HCT116 (cell line): ENCODE data around the gene TTC27. TPM values are rescaled to one million over a fixed set of nuclear protein-coding genes. Genes with fewer than 3 reads are reported as not detected.

ENCODE experiments used
- ATAC-seq: fragments of 200-7000 bp; cut with Tn5 transposase; 2 replicates; pipeline ENCODE4 v1.9.1; 2020; ENCODE audit warnings: mild to moderate bottlenecking, moderate library complexity
- BruUV-seq: library from RNA; stranded (reverse); fragments of 400-500 nt; replicated peaks from 2 replicates; lab custom pipeline; 2021; lab: Mats Ljungman, UMichigan
- CTCF ChIA-PET: fragments of 300-600 bp; sonication (Branson Sonifier 250); formaldehyde crosslinking; loops from one replicate; lab custom pipeline; 2021; ENCODE audit warnings: antibody characterized with exemption; lab: Charles Lee
- POLR2A ChIA-PET: fragments of 300-600, 350-600 bp; sonication (Branson Sonifier 250); formaldehyde crosslinking; loops from one replicate; lab custom pipeline; 2021; ENCODE audit warnings: antibody characterized with exemption; lab: Charles Lee
- RAD21 ChIA-PET, 2 experiments: fragments of 300-600 bp; sonication (Branson Sonifier 250); formaldehyde crosslinking; loops; one replicate each; lab custom pipeline; 2023; ENCODE audit warnings: low total read pairs in 2 of 2; ENCODE audit not compliant: uncharacterized antibody in 2 of 2, unreplicated experiment in 2 of 2, low non-redundant PET in 1 of 2; lab: Charles Lee
- DNase-seq: peaks from one replicate; pipeline ENCODE4 v3.0.0-alpha.2; 2010; ENCODE audit warnings: low read depth, low spot score
- H2AFZ ChIP-seq: fragments of 200-600 bp; shearing (Covaris generic), sonication (generic); 2 replicates; pipeline ENCODE4 v1.6.1; 2017; ENCODE audit warnings: low read depth, mixed run types, mixed read lengths, antibody characterized with exemption, low read length; ENCODE audit not compliant: poor library complexity, severe bottlenecking
- H3K27ac ChIP-seq: 2 replicates; pipeline ENCODE4 v1.5.1; 2012; ENCODE audit warnings: low read depth, low read length
- H3K27me3 ChIP-seq: fragments of 200-600 bp; sonication (generic); 2 replicates; pipeline ENCODE4 v1.6.1; 2016; ENCODE audit warnings: mixed run types, low read length, mixed read lengths; ENCODE audit not compliant: insufficient read depth
- H3K36me3 ChIP-seq, 2 experiments: fragments of 200-500 bp in 1 of 2; fragments of 200-600 bp in 1 of 2; sonication (Bioruptor generic) in 1 of 2; sonication (generic) in 1 of 2; 2 replicates each; pipeline versions ENCODE4 v1.5.1 to v1.6.1; 2014 to 2016; ENCODE audit warnings: low read length in 2 of 2, inconsistent platforms in 1 of 2, mixed read lengths in 1 of 2, mixed run types in 1 of 2; ENCODE audit not compliant: insufficient read depth in 2 of 2, control insufficient read depth in 1 of 2
- H3K4me1 ChIP-seq, 2 experiments: fragments of 200-600 bp in 1 of 2; sonication (generic) in 1 of 2; 2 replicates each; pipeline versions ENCODE4 v1.5.1 to v1.6.1; 2012 to 2017; ENCODE audit warnings: low read length in 2 of 2, inconsistent platforms in 1 of 2, mild to moderate bottlenecking in 1 of 2, mixed read lengths in 1 of 2, mixed run types in 1 of 2, moderate library complexity in 1 of 2; ENCODE audit not compliant: insufficient read depth in 2 of 2, control insufficient read depth in 1 of 2
- H3K4me2 ChIP-seq: fragments of 200-600 bp; sonication (generic); 2 replicates; pipeline ENCODE4 v1.6.1; 2017; ENCODE audit warnings: mixed run types, low read length, mixed read lengths
- H3K4me3 ChIP-seq, 2 experiments: fragments of 200-600 bp in 1 of 2; sonication (generic) in 1 of 2; replicated peaks in 1 of 2; 2 replicates each; pipeline ENCODE4 v1.5.1; 2011 to 2016; ENCODE audit warnings: low read length in 2 of 2, control low read depth in 1 of 2, low read depth in 1 of 2, mild to moderate bottlenecking in 1 of 2, mixed read lengths in 1 of 2, mixed run types in 1 of 2
- H3K79me2 ChIP-seq: fragments of 200-600 bp; sonication (generic); 2 replicates; pipeline ENCODE4 v1.6.1; 2017; ENCODE audit warnings: mild to moderate bottlenecking, mixed run types, low read length, moderate library complexity, mixed read lengths; ENCODE audit not compliant: insufficient read depth
- H3K9ac ChIP-seq: fragments of 200-600 bp; sonication (generic); 2 replicates; pipeline ENCODE4 v1.6.1; 2016; ENCODE audit warnings: low read length, mixed read lengths
- H3K9me2 ChIP-seq: fragments of 200-600 bp; sonication (generic), shearing (Covaris generic); 2 replicates; pipeline ENCODE4 v1.6.1; 2017; ENCODE audit warnings: mixed run types, mild to moderate bottlenecking, moderate library complexity; ENCODE audit not compliant: insufficient read depth
- H3K9me3 ChIP-seq, 2 experiments: fragments of 200-500 bp in 1 of 2; fragments of 200-600 bp in 1 of 2; sonication (Bioruptor generic) in 1 of 2; sonication (generic) in 1 of 2; 2 replicates each; pipeline ENCODE4 v1.6.1; 2014 to 2017; ENCODE audit warnings: low read length in 2 of 2, mixed read lengths in 2 of 2, inconsistent platforms in 1 of 2, low read depth in 1 of 2, mild to moderate bottlenecking in 1 of 2, mixed run types in 1 of 2, moderate library complexity in 1 of 2; ENCODE audit not compliant: control insufficient read depth in 1 of 2, insufficient read depth in 1 of 2
- H4K20me1 ChIP-seq: fragments of 200-600 bp; sonication (generic), shearing (Covaris generic); 2 replicates; pipeline ENCODE4 v1.6.1; 2017; ENCODE audit warnings: mixed run types, mild to moderate bottlenecking, moderate library complexity; ENCODE audit not compliant: insufficient read depth
- CBX3 ChIP-seq: IDR thresholded peaks from 2 replicates; pipeline ENCODE4 v1.6.1; 2012; ENCODE audit warnings: low read depth
- EGR1 ChIP-seq: IDR thresholded peaks from 2 replicates; pipeline ENCODE4 v1.6.1; 2012; ENCODE audit warnings: low read depth
- ELF1 ChIP-seq: IDR thresholded peaks from 2 replicates; pipeline ENCODE4 v1.6.1; 2012; ENCODE audit warnings: low read depth, borderline replicate concordance
- EZH2 ChIP-seq: fragments of 200-600 bp; sonication (generic); IDR thresholded peaks from 2 replicates; pipeline ENCODE4 v1.6.1; 2017; ENCODE audit warnings: antibody characterized with exemption, mixed run types
- EZH2phosphoT487 ChIP-seq: fragments of 200-600 bp; IDR thresholded peaks from 2 replicates; pipeline ENCODE4 v1.6.1; 2018; ENCODE audit warnings: antibody characterized with exemption, borderline replicate concordance
- FOSL1 ChIP-seq: IDR thresholded peaks from 2 replicates; pipeline ENCODE4 v1.6.1; 2012; ENCODE audit warnings: low read depth
- JUND ChIP-seq: IDR thresholded peaks from 2 replicates; pipeline ENCODE4 v1.6.1; 2012
- POLR2AphosphoS5 ChIP-seq: IDR thresholded peaks from 2 replicates; pipeline ENCODE4 v1.6.1; 2011; ENCODE audit warnings: mild to moderate bottlenecking, low read depth, low read length, moderate library complexity
- REST ChIP-seq: IDR thresholded peaks from 2 replicates; pipeline ENCODE4 v1.6.1; 2012; ENCODE audit warnings: low read depth
- SIN3A ChIP-seq: IDR thresholded peaks from 2 replicates; pipeline ENCODE4 v1.6.1; 2012; ENCODE audit warnings: low read depth
- SP1 ChIP-seq: IDR thresholded peaks from 2 replicates; pipeline ENCODE4 v1.6.1; 2012; ENCODE audit warnings: low read depth
- SRF ChIP-seq: IDR thresholded peaks from 2 replicates; pipeline ENCODE4 v1.6.1; 2012; ENCODE audit warnings: low read depth
- TCF7L2 ChIP-seq: IDR thresholded peaks from 2 replicates; pipeline ENCODE4 v1.7.0; 2011; ENCODE audit warnings: borderline replicate concordance, inconsistent platforms; ENCODE audit not compliant: insufficient read depth, insufficient read length; ENCODE audit errors: extremely low read depth
- YY1 ChIP-seq: IDR thresholded peaks from 2 replicates; pipeline ENCODE4 v1.6.1; 2011; ENCODE audit warnings: low read length, low read depth, moderate library complexity, mild to moderate bottlenecking; ENCODE audit not compliant: insufficient replicate concordance; ENCODE audit errors: extremely low read depth
- ZBTB33 ChIP-seq: IDR thresholded peaks from 2 replicates; pipeline ENCODE4 v1.6.1; 2011; ENCODE audit warnings: mild to moderate bottlenecking, low read length, moderate library complexity; ENCODE audit not compliant: insufficient replicate concordance; ENCODE audit errors: extremely low read depth
- ZNF274 ChIP-seq: fragments of 200-500 bp; sonication (Bioruptor generic); IDR thresholded peaks from 2 replicates; pipeline ENCODE4 v1.6.1; 2014; ENCODE audit warnings: mild to moderate bottlenecking, low read depth, low read length, inconsistent platforms
- intact Hi-C: fragments of 100-400 bp; cut with micrococcal nuclease; formaldehyde crosslinking; loops from 2 replicates; pipeline ENCODE4 v1.10.0; 2022
- total RNA-seq: library from RNA; stranded (reverse); gene quantifications from one replicate; pipeline ENCODE4 v1.2.1, GENCODE V29; 2021; ENCODE audit not compliant: unreplicated experiment

TTC27 gene
- total RNA-seq, 1 experiment from 2014 or later: 24.4 TPM

- intact Hi-C loops: no loop called here
- ATAC-seq: no peak
- no peak for TF ChIP-seq TCF7L2
- no peak for TF ChIP-seq EZH2
- TF ChIP-seq ELF1: no peak
- no peak for TF ChIP-seq SIN3A
- no peak for TF ChIP-seq EZH2phosphoT487
- no peak for TF ChIP-seq ZNF274
- no peaks in the 10 kb centered on the region for H3K9me3 ChIP-seq
- no peaks in the 10 kb centered on the region for H3K27me3 ChIP-seq
- H3K4me2 ChIP-seq: no peak overlapping the region
- DNase-seq: no peak
- peaks cover 3% of the 10 kb centered on the region; the same call in 1 of the 2 replicates for H3K79me2 ChIP-seq
- ChIA-PET RAD21 (no interaction called here), POLR2A (no interaction called here), CTCF (no interaction called here)
- BruUV-seq: no TSS peak
- no peak overlapping the region for H2AFZ ChIP-seq
- no peak overlapping the region for H3K9ac ChIP-seq
- H3K4me3 ChIP-seq: no peak overlapping the region
- no peak overlapping the region for H3K27ac ChIP-seq
- H4K20me1 ChIP-seq: no peaks in the 10 kb centered on the region
- peaks cover 0 to 4% of the 10 kb centered on the region in 2 experiments; a peak in 1 of 4 replicates for H3K4me1 ChIP-seq
- H3K9me2 ChIP-seq: no peaks in the 10 kb centered on the region
- H3K36me3 ChIP-seq: peaks cover 1 to 7% of the 10 kb centered on the region in 2 experiments; a peak in 2 of 4 replicates
These were observed 4.5 kb upstream of the TTC27 start for GRCh38 chr2:32623311-32623706.

- Histone ChIP-seq H3K79me2 (peaks cover 14% of the 10 kb centered on the region; the same call in 1 of the 2 replicates), H3K9me3 (no peaks in the 10 kb centered on the region), H3K27me3 (no peaks in the 10 kb centered on the region), H3K9me2 (no peaks in the 10 kb centered on the region), H2AFZ (no peak overlapping the region), H3K9ac (no peak overlapping the region), H3K4me2 (no peak overlapping the region), H3K4me1 (peaks cover 0 to 8% of the 10 kb centered on the region in 2 experiments; a peak in 2 of 4 replicates), H3K36me3 (peaks cover 0 to 7% of the 10 kb centered on the region in 2 experiments; a peak in 1 of 4 replicates), H3K27ac (no peak overlapping the region), H4K20me1 (no peaks in the 10 kb centered on the region), H3K4me3 (no peak overlapping the region)
- RAD21 ChIA-PET: no interaction called here
- POLR2A ChIA-PET: no interaction called here
- BruUV-seq: no TSS peak
- intact Hi-C loops: no loop called here
- no peak for TF ChIP-seq ELF1
- TF ChIP-seq EGR1: no peak
- TF ChIP-seq ZBTB33: no peak
- TF ChIP-seq FOSL1: no peak
- no peak for TF ChIP-seq ZNF274
- TF ChIP-seq POLR2AphosphoS5: no peak
- TF ChIP-seq REST: no peak
- no peak for TF ChIP-seq CBX3
- no peak for TF ChIP-seq YY1
- TF ChIP-seq JUND: no peak
- TF ChIP-seq SRF: no peak
- no peak for TF ChIP-seq SP1
- CTCF ChIA-PET: no interaction called here
- no peak for DNase-seq
- ATAC-seq: no peak
These were observed 3.0 kb upstream of the TTC27 start for GRCh38 chr2:32624812-32625211.
